Hepatocyte (in vitro differentiated cells): ENCODE results near the gene SIGLECL1.

Experiments used
- EZH2 ChIP-seq: fragments of 200-600 bp; sonication (generic); IDR thresholded peaks from 2 replicates; pipeline ENCODE4 v1.6.1; 2016; ENCODE audit warnings: antibody characterized with exemption, mild to moderate bottlenecking, borderline replicate concordance
- TF ChIP-seq, protein P1 (sequence below): fragments of 200-600 bp; sonication (generic); IDR thresholded peaks from 2 replicates; pipeline ENCODE4 v1.5.1; 2016; ENCODE audit warnings: antibody characterized with exemption, mild to moderate bottlenecking; ENCODE audit not compliant: poor library complexity

DNA sequence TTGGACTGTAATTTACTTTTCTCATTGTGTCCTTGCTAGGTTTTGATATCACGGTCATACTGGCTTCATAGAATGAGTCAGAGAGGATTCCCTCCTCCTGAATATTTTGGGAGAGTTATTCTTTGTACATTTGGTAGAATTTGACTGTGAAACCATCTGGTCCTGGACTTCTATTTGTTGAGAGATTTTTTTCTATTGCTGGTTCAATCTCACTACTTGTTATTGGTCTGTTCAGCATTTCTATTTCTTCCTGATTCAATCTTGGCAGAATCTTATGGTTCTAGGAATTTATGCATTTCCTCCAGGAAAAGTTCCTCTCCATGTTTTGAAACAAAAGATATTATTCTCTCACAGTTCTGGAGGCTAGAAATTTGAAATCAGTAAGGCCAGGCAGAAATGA is 30.9 kb upstream of the SIGLECL1 start:
- TF ChIP-seq, protein P1, sequence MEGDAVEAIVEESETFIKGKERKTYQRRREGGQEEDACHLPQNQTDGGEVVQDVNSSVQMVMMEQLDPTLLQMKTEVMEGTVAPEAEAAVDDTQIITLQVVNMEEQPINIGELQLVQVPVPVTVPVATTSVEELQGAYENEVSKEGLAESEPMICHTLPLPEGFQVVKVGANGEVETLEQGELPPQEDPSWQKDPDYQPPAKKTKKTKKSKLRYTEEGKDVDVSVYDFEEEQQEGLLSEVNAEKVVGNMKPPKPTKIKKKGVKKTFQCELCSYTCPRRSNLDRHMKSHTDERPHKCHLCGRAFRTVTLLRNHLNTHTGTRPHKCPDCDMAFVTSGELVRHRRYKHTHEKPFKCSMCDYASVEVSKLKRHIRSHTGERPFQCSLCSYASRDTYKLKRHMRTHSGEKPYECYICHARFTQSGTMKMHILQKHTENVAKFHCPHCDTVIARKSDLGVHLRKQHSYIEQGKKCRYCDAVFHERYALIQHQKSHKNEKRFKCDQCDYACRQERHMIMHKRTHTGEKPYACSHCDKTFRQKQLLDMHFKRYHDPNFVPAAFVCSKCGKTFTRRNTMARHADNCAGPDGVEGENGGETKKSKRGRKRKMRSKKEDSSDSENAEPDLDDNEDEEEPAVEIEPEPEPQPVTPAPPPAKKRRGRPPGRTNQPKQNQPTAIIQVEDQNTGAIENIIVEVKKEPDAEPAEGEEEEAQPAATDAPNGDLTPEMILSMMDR, result no peak
- TF ChIP-seq EZH2, result no peak
